HFF-Myc (cell line): ENCODE results near the gene NAALADL2.

Experiments used
- DNase-seq: peaks from one replicate; pipeline ENCODE4 v3.0.0-alpha.2; 2011; ENCODE audit warnings: low read depth; ENCODE audit errors: extremely low read depth
- H3K4me3 ChIP-seq: replicated peaks from 2 replicates; pipeline ENCODE4 v1.5.1; 2011; ENCODE audit warnings: low read depth, mild to moderate bottlenecking, control low read depth, low read length
- CTCF ChIP-seq: IDR thresholded peaks from 2 replicates; pipeline ENCODE4 v1.5.1; 2012; ENCODE audit warnings: mild to moderate bottlenecking, low read depth, low read length, control low read depth; ENCODE audit errors: missing control alignments

The NAALADL2 gene

DNA sequence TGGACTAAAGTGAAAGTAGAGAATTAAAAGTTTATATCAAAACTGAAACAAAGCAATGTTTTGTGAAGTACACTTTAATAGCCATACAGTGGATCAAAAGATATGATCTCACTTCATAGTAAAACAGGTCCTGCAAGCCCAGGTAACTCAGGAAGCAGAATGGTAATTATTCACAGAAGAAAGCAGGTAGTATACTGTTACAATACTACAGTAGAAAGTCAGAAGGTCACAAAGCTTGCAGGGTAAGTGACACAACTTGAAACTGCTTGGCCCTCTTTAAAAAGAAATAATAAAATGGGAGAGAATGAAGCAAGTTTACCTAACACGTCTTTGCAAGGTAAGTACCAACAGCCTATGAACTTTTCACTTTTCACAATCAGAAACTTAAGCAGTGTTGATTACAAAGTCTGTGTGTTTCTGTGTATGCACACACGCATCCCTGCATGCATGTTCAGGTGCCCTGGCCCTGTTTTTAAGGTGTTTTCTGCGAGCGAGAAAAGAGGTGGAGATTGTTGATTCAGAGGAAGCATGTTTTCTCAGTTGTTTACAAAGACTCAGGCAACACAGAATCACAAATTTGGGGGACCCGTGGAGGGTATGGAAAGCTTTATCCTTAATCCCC, at the start of gene NAALADL2:
Gene NAALADL2, plus strand, starts transcription at position 221 of the 622 bp plus-strand sequence.
- DNase-seq = no peak
- no peak within 1 kb of the TSS for H3K4me3 ChIP-seq
- TF ChIP-seq CTCF = no peak

- DNase-seq = no peak
Observed at GRCh38 chr3:174810254-174810653, 48.9 kb upstream of the NAALADL2 start.

GRCh38 chr3:174812172-174812862, 46.8 kb upstream of the NAALADL2 start:
- H3K4me3 ChIP-seq = no peak overlapping the region
- TF ChIP-seq CTCF = no peak
- no peak for DNase-seq

More at GRCh38 chr3:174810254-174810653, 48.9 kb upstream of the NAALADL2 start:
- no peak overlapping the region for H3K4me3 ChIP-seq
- TF ChIP-seq CTCF = no peak

DNA sequence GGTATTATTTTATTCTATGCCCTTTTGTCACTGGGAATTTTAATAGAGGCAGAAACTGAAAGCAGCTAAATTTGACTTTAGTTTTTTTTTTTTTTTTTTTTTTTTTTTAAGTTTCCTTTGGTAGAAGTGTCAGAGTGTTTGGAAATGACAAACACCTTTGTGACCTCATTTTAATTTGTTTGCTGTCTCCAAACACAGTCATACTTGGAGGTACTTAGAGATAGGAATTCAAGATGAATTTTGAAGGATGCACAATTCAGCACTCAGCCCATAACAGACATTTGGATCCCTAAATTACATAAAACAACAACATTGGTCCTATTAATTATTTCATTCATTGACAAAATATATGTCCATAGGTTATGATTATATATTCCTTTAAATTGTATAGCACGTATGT, 43.4 kb upstream of the NAALADL2 start:
- TF ChIP-seq CTCF = no peak
- DNase-seq = no peak
- H3K4me3 ChIP-seq = no peak overlapping the region

GRCh38 chr3:174820885-174821284, 38.2 kb upstream of the NAALADL2 start:
- no peak overlapping the region for H3K4me3 ChIP-seq
- no peak for TF ChIP-seq CTCF
- no peak for DNase-seq

GRCh38 chr3:174821477-174821876, 37.7 kb upstream of the NAALADL2 start:
- DNase-seq = no peak
- H3K4me3 ChIP-seq = no peak overlapping the region
- TF ChIP-seq CTCF = no peak
